HepG2 (cell line): ENCODE measurements around the gene B4GALT3. TPM values are rescaled to one million over a fixed set of nuclear protein-coding genes. Genes with fewer than 3 reads are reported as not detected.

ENCODE experiments used
- CCDC6 ChIP-seq: sonication (generic); formaldehyde crosslinking; IDR thresholded peaks from 2 replicates; pipeline ENCODE4 v1.8.1; 2022; ENCODE audit warnings: mild to moderate bottlenecking, missing genetic modification reagents, moderate library complexity
- CREM ChIP-seq, 2 experiments: sonication (generic) in 1 of 2; formaldehyde crosslinking in 1 of 2; IDR thresholded peaks; 2 replicates each; pipeline versions ENCODE4 v1.4.0 to v1.6.1; 2016 to 2020; ENCODE audit warnings: antibody characterized with exemption in 1 of 2, mild to moderate bottlenecking in 1 of 2, missing genetic modification reagents in 1 of 2
- GATAD2A ChIP-seq: IDR thresholded peaks from 2 replicates; pipeline ENCODE4 v1.6.1; 2016
- GTF3A ChIP-seq: sonication (generic); formaldehyde crosslinking; conservative IDR thresholded peaks from 2 replicates; pipeline ENCODE4 v1.4.0; 2020; ENCODE audit warnings: mild to moderate bottlenecking, missing genetic modification reagents
- POLR2G ChIP-seq: fragments of 200-400 bp; formaldehyde crosslinking; IDR thresholded peaks from 2 replicates; pipeline ENCODE4 v1.6.1; 2018; ENCODE audit warnings: mild to moderate bottlenecking, low read depth, low read length, moderate library complexity
- ZNF274 ChIP-seq: sonication (generic); formaldehyde crosslinking; IDR thresholded peaks from 2 replicates; pipeline ENCODE4 v1.5.1; 2020; ENCODE audit warnings: mild to moderate bottlenecking, missing genetic modification reagents
- ZSCAN31 ChIP-seq: sonication (generic); formaldehyde crosslinking; IDR thresholded peaks from 2 replicates; pipeline ENCODE4 v1.5.0; 2020; ENCODE audit warnings: low read depth, mild to moderate bottlenecking, missing genetic modification reagents
- polyA plus RNA-seq, 8 experiments: library from polyadenylated mRNA; depleted of rRNA in 3 of 8; stranded (reverse) in 7 of 8; unstranded in 1 of 8; fragments of >200 nt; fragmentation: Illumina TruSeq in 4 of 8; extraction: Trizol in 4 of 8; gene quantifications; 2 replicates each; pipeline versions ENCODE4 v1.2.1 to v1.2.3, GENCODE V29; 2011 to 2016; ENCODE audit warnings: low read depth in 4 of 8, missing spikeins in 1 of 8, mixed read lengths in 1 of 8; ENCODE audit not compliant: insufficient read depth in 1 of 8
- total RNA-seq, 5 experiments: library from RNA; depleted of rRNA; stranded (reverse); fragments of >200 nt; fragmentation: Illumina TruSeq; extraction: Trizol; gene quantifications; 2 replicates each; pipeline ENCODE4 v1.2.3, GENCODE V29; 2016; ENCODE audit warnings: low read depth in 1 of 5
- TF ChIP-seq, protein P1 (sequence below): sonication (generic); formaldehyde crosslinking; conservative IDR thresholded peaks from 2 replicates; pipeline ENCODE4 v1.8.1; 2023; ENCODE audit warnings: missing genetic modification reagents
- TF ChIP-seq, protein P2 (sequence below): sonication (generic); formaldehyde crosslinking; IDR thresholded peaks from 2 replicates; pipeline ENCODE4 v1.8.1; 2023; ENCODE audit warnings: mild to moderate bottlenecking, moderate library complexity, missing genetic modification reagents
- TF ChIP-seq, protein P3 (sequence below): sonication (generic); formaldehyde crosslinking; IDR thresholded peaks from 2 replicates; pipeline ENCODE4 v1.4.0; 2020; ENCODE audit warnings: missing genetic modification reagents

B4GALT3 gene
- total and polyA plus RNA-seq, 2 of the 13 experiments (the other 11 are each of a cell fraction or from before 2014, with no cell fraction given): 35.6 to 40.4 TPM

DNA sequence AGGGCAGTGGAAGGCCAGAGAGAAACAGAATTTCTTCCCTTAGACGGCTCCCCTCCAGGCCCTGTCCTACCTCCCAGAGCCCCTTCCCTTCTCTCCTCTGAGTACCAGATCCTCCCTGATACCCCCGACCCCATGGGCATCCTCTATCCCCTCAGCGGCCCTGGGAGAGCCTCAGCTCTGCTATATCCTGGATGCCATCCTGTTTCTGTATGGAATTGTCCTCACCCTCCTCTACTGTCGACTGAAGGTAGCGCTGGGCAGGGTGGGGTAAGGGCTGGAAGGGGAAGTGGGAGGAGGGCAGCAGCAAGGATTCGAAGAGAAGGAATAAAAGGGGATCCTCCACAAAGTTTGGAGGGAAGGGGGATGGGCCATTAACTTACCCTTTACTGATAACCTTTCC lies 40.5 kb upstream of the B4GALT3 start (continued):
- TF ChIP-seq ZSCAN31 (0 out of 2 replicates have a peak, but pooled peaks have one; percentile 7), GATAD2A (CRISPR knock-in tag) (no peak), CREM (IDR thresholded peaks at IDR 0.05) (no peak), CREM (CRISPR knock-in tag; IDR thresholded peaks at IDR 0.05) (no peak), GTF3A (CRISPR knock-in tag) (no peak), POLR2G (peak; percentile 4), ZNF274 (CRISPR knock-in tag) (0 out of 2 replicates have a peak, but pooled peaks have one; percentile 8), CCDC6 (CRISPR knock-in tag) (0 out of 2 replicates have a peak, but pooled peaks have one; percentile 37)
- TF ChIP-seq, protein P1, sequence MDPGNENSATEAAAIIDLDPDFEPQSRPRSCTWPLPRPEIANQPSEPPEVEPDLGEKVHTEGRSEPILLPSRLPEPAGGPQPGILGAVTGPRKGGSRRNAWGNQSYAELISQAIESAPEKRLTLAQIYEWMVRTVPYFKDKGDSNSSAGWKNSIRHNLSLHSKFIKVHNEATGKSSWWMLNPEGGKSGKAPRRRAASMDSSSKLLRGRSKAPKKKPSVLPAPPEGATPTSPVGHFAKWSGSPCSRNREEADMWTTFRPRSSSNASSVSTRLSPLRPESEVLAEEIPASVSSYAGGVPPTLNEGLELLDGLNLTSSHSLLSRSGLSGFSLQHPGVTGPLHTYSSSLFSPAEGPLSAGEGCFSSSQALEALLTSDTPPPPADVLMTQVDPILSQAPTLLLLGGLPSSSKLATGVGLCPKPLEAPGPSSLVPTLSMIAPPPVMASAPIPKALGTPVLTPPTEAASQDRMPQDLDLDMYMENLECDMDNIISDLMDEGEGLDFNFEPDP: no peak
- TF ChIP-seq, protein P2, sequence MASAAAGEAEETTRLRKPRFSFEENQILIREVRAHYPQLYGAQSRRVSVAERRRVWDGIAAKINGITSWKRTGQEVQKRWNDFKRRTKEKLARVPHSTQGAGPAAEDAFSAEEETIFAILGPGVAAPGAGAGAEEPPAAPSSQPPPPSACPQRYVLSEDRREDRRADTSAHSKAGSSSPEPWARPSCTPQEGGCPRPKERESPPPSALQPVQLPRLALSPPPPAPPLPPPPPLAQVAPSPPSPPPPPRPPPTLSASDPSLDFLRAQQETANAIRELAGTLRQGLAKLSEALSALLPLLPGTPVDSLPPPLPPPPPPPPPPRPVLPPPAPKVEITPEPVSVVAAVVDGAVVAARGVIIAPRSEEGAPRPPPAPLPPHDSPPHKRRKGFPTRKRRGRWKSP (CRISPR knock-in tag): peak; percentile 39; the same call in 1 of the 2 replicates
- TF ChIP-seq, protein P3, sequence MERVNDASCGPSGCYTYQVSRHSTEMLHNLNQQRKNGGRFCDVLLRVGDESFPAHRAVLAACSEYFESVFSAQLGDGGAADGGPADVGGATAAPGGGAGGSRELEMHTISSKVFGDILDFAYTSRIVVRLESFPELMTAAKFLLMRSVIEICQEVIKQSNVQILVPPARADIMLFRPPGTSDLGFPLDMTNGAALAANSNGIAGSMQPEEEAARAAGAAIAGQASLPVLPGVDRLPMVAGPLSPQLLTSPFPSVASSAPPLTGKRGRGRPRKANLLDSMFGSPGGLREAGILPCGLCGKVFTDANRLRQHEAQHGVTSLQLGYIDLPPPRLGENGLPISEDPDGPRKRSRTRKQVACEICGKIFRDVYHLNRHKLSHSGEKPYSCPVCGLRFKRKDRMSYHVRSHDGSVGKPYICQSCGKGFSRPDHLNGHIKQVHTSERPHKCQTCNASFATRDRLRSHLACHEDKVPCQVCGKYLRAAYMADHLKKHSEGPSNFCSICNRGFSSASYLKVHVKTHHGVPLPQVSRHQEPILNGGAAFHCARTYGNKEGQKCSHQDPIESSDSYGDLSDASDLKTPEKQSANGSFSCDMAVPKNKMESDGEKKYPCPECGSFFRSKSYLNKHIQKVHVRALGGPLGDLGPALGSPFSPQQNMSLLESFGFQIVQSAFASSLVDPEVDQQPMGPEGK: no peak
